Measurements from ENCODE around the gene NUDT5. TPM values are rescaled to one million over a fixed set of nuclear protein-coding genes. Genes with fewer than 3 reads are reported as not detected.
A peak's percentile ranks its signal among the peaks of the same experiment; 100 is the strongest.

The NUDT5 gene
- total RNA-seq, 2 donors from 2014 or later, result 19.6 to 24.3 TPM

- DNase-seq (no peak), ATAC-seq (no peak)
- intact Hi-C loops (cut with DNase I), result loop anchor here in 1 of 2 donors (5.0 to 10.0 kb wide), 2 partner anchors 500 to 692 kb away; no protein-coding TSS in a partner anchor
Observed at GRCh38 chr10:12212454-12212853, 16.8 kb upstream of the NUDT5 start.

DNA sequence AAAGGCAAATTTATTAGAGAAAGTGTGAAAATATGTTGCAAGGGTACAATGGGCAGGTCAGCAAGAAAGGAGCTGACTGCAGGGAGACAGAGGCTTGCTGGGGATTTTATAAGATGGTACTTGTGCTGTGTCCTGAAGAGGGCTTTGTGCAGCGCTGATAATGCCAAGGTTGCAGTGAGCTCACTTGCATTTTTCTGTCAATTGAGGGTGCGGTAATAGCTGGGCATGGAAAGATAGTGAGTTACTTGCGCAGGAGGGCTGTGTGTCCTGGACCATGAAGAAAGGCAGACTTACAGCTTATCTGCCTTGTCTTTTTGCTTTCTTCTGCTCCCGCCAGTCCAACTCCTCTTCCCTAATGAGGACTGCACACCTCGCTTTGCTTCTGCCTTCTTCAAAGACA lies 12.8 kb upstream of the NUDT5 start:
- intact Hi-C loops (cut with DNase I), result no loop called here
- DNase-seq, result no peak
- no peak for ATAC-seq

DNA sequence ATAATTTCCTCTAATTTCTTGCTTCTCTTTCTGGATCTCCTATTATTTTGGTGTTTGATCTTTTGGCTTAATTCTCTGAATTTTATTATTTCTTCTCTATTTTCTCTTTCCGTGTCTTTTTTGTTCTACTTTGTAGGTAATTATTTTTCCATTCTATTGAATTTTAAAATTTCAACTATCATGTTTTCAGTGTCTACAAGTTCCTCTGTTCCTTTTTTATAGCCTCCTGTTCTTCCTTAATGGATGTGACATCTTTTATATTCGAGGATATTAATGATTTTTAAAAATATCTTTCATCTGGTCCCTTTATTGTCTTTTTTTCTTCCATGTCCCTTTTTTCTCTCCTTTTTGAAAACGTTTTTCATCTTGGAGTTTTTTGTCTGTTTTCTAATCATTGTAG lies 11.4 kb upstream of the NUDT5 start:
- ATAC-seq (no peak), DNase-seq (no peak)
- intact Hi-C loops (cut with DNase I), result no loop called here

- no peak for ATAC-seq
- DNase-seq, result no peak
- intact Hi-C loops (cut with DNase I), result no loop called here
Observed at GRCh38 chr10:12205082-12205481, 9.4 kb upstream of the NUDT5 start.

DNA sequence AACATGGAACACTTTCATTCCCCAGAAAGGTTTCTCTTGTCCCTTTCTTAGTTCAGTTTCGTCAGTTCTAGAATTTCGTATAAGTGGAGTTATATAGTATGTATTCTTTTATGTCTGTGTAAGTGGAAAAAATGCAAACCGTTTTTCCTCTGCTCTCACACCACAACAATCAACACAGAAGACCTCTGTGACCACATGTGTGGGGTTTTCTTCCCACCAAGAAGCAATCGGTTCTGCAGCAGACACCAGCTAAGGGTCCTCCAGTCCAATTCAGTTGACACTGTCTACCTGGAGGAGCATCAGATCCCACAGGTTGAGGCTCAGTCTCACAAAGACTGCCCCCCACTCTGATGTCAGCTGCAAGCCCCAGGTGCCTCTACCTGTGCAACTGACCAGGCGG lies 6.5 kb upstream of the NUDT5 start:
- intact Hi-C loops (cut with DNase I), result loop anchor here in 1 of 2 donors (5.0 kb wide), 1 partner anchor 795 kb away; no protein-coding TSS in a partner anchor
- no peak for ATAC-seq
- DNase-seq, result no peak

DNA sequence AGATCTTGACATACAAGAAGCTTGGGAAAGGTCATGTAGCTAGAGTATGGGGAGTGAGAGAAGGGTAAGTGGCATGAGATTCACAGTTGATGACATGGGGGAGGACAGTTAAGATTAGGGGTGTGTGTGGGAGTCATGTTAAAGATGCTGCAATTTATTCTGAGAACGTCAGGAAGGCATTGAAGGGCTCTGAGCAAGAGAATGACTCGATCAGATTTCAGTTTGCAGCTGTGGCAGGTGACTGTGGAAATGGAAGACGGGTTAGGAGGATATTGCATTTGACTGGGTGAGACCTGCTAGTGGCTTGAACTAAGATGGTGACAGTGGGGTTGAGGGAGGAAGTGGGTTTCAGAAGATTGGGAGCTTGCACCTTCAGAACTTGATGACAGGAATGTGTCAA lies 5.9 kb upstream of the NUDT5 start:
- intact Hi-C loops (cut with DNase I), result loop anchor here in 1 of 2 donors (5.0 kb wide), 1 partner anchor 796 kb away; no protein-coding TSS in a partner anchor
- ATAC-seq (no peak), DNase-seq (no peak)

DNA sequence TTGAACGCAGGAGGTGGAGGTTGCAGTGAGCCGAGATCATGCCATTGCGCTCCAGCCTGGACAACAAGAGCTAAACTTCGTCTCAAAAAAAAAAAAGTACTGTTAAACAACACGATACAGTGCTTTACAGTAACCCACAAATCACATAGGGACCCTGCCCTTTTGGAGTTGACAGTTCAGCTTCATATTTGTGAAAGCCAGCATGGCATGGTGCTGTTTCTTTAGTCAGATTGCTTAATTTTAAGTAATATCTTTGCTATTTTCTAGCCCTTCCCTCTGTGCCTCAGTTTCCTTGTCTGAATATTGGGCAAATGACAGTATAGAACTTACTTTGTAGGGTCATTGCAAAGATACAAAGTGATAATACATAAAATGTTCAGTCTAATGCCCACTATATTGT lies 5.2 kb upstream of the NUDT5 start:
- DNase-seq, result no peak
- intact Hi-C loops (cut with DNase I), result loop anchor here in 1 of 2 donors (5.0 kb wide), 1 partner anchor 796 kb away; no protein-coding TSS in a partner anchor
- ATAC-seq, result no peak

DNA sequence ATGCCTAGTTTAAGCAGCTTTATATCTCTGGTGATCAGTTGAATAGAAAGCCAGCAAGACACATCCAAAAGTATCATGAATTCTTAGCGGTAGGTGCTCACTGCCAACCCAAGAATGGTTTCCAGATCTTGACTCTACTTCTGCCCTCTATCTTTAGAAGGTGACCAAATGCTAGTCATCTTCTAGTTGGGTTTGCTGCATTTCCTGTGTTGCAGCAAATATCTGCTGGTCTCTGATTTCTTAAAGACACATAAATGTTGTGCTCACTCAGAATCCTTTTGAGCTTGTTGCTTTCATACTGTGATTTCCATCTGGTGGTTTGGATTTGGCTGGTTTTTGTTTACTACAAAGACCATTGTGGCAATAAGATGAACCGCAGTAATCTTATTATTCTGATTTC lies 2.5 kb upstream of the NUDT5 start:
- DNase-seq (no peak), ATAC-seq (no peak)
- intact Hi-C loops (cut with DNase I), result no loop called here

DNA sequence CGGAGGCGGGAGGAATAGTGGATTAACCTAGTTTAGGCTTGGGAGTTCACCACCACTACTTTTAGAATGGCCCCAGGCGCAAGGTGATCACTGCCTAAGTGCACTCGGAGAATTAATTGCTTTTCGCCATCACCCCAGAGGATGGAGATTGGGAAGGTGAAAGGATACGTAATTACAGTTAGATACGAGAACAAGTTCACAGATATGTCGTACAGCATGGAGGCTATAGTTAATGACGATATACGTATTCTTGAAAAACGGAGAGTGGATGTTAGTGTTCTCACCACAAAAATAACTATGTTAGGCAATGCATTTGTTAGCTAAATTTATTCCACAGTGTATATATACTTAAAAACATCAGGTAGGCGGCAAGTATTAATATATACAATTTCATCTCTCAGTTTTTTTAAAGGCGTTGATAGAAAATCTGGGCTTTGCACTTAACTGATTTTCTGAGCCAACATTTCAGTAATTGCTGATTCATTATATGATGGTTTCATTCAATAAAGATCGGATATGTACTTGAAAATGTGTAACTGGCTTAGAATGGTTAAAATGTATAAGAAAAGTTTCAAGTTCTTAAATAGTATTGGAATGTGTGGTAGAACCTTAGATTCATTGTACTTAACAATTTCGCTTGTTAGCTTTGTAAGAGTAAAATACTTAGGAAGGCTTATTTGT lies 980 bp upstream of the NUDT5 start:
- intact Hi-C loops (cut with DNase I), result no loop called here
- ATAC-seq, result no peak
- DNase-seq, result no peak

GRCh38 chr10:12195281-12195602 lies 449 bp downstream of the NUDT5 start:
- intact Hi-C loops (cut with DNase I), result no loop called here
- DNase-seq (no peak), ATAC-seq (peak in 1 of 2 donors; percentile 32)

- peak; percentile 43 to 50 for ATAC-seq
Observed at GRCh38 chr10:12194752-12195271, 879 bp downstream of the NUDT5 start.

GRCh38 chr10:12193193-12193592 lies 2.5 kb downstream of the NUDT5 start:
- no peak for DNase-seq
- intact Hi-C loops (cut with DNase I), result no loop called here
- ATAC-seq, result no peak

More at GRCh38 chr10:12194752-12195271, 879 bp downstream of the NUDT5 start:
- DNase-seq, result peak; percentile 54
- intact Hi-C loops (cut with DNase I), result no loop called here

GRCh38 chr10:12191715-12192114 lies 4.0 kb downstream of the NUDT5 start:
- intact Hi-C loops (cut with DNase I), result no loop called here
- ATAC-seq (no peak), DNase-seq (no peak)

DNA sequence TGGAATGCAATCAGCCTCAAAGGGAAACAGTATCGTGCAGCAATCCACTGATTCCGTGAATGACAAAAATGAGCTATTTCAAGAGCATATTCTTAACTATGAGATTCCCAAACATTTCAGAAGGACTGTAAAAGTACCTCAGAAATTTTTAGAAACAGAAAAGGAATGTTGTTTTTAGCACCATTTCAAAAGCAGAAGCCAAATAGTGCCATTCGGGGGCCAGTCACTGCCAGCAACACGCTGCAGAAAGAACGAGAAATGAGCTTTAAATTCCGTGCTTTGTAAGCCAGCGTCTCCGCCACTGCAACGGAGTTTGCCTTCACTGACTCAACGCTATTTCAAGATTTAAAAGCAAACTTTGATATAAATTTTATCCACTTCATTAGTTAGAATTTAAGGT lies 6.3 kb downstream of the NUDT5 start:
- ATAC-seq, result no peak
- no peak for DNase-seq
- intact Hi-C loops (cut with DNase I), result no loop called here

GRCh38 chr10:12188656-12189055 lies 7.0 kb downstream of the NUDT5 start:
- intact Hi-C loops (cut with DNase I), result no loop called here
- no peak for DNase-seq
- ATAC-seq, result no peak

DNA sequence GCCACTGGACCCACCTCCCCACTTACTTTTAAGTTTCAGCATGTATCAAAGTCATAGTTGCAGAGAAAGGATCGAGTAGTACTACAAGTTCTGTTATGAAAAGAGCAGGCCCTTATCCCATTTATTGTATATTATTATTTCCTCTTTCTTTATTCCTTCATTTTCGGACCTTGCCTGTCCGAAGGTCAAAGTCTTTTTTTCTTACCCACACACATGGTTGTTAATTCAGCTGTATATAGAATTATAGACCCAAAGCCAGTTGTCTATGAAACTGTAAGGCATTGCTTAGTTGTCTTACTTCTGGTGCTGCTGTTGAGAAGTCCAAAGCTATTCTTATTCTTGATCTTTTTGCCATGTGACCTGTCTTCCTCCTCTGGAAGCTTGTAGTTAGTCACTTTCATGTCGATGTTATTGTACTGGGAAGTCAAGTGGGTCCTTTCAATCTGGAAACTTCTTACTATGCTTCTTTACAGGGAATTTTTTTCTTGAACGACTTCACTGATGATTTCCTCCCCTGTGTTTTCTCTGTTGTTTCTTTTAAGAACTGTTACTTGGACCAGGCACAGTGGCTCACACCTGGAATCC lies 8.3 kb downstream of the NUDT5 start:
- ATAC-seq (no peak), DNase-seq (no peak)
- intact Hi-C loops (cut with DNase I), result no loop called here

DNA sequence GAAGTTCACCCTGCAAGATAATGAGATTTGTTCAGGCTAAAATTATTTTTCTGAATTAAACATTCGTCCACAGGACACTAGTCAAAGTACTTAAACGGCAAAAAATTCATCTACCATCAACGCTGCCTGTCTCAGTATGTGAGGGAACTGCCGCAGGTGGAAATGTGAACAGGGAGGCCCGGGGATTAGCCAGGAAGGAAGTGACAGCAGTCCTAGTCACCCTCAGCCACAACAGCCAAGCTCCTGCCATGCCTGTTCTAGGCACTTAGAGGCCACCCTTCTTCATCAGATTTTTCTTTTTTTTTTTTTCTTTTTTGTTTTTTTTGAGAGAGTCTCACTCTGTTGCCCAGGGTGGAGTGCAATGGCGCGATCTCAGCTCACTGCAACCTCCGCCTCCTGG lies 9.4 kb downstream of the NUDT5 start:
- ATAC-seq, result no peak
- DNase-seq, result no peak
- intact Hi-C loops (cut with DNase I), result no loop called here

- no peak for ATAC-seq
- no peak for DNase-seq
- intact Hi-C loops (cut with DNase I), result no loop called here
Observed at GRCh38 chr10:12184165-12184564, 11.5 kb downstream of the NUDT5 start.

- ATAC-seq (peak; percentile 60 to 70), DNase-seq (no peak)
- intact Hi-C loops (cut with DNase I), result no loop called here
Observed at GRCh38 chr10:12181065-12181775, 14.5 kb downstream of the NUDT5 start.

DNA sequence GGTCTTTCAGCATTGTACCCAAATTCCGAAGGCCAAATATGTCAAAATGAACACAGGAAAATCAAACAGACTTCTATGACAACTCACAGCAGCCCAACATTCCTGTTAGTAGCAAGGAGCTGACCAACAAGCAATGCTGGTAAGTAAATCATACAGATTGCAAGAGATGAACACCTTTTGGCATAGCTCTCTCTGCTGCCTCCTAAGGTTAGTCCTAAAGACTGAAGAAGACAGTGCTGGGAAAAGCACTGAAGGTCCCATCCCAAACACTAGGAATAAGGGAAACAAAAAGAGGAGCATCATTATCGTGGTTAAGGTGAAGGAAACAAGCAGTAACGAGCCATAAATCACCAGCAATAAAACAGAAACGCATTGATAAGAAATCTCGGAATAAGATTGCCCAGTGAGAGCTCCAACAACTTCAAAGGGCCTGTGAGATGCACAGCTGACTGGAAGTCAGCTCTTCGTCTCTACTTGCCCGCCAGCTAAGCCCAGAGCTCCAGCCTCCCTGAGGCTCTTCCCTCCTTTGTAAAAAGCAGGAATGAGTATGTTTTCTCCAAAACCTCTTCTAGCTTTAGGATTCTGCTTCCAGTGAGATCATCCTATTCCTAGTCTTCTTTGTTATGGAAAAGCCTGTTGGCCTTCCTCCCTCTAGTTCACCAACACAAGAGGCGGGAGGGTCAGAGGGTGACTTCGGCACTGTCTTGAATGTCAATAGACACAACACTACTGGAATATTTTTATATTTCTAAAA lies 15.3 kb downstream of the NUDT5 start:
- ATAC-seq (no peak), DNase-seq (no peak)
- intact Hi-C loops (cut with DNase I), result no loop called here

All from left cardiac atrium (tissue), 4 donors.